Measurements from ENCODE around the gene SAG.
"Not testable (repeated sequence)": the region's sequence is repeated elsewhere in the genome, so short reads cannot be mapped to it uniquely, and the experiment has no call there.

Gene SAG

DNA sequence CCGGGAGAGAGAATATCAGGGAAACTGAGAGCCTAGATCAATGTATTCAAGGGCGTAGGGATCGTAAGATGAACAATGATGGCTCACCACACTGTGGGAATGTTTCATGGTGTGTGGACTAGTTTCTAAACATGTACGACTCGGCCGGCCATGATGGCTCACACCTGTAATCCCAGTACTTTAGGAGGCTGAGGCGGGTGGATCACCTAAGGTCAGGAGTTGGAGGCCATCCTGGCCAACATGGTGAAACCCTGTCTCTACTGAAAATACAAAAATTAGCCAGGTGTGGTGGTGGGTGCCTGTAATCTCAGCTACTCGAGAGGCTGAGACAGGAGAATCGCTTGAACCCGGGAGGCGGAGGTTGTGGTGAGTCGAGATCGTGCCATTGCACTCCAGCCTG is 28.5 kb downstream of the SAG start:
- not testable (repeated sequence) for DNase-seq

DNA sequence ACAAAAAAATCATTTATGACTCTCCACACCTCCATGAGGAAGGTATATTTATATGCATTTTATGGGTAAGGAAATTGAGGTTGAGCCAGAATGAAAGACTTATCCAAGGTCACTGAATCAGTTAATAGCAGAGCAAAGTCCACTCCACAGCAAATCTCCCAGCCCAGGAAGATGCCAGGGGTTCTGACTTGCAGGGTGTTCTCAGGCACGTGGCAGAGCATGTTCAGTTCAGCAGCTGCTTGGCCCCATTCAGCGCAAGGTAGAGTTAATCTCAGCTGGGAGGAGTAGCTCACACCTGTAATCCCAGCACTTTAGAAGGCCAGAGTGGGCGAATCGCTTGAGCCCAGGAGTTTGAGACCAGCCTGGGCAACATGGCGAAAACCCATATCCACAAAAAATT is 28.9 kb downstream of the SAG start:
- DNase-seq: no peak

GRCh38 chr2:233338046-233338445 is 30.4 kb downstream of the SAG start:
- no peak for DNase-seq

- no peak for DNase-seq
Measured at GRCh38 chr2:233338812-233339368, 31.3 kb downstream of the SAG start.

GRCh38 chr2:233339427-233339826 is 31.8 kb downstream of the SAG start:
- DNase-seq: no peak

GRCh38 chr2:233341296-233341695 is 33.7 kb downstream of the SAG start:
- DNase-seq: no peak

DNA sequence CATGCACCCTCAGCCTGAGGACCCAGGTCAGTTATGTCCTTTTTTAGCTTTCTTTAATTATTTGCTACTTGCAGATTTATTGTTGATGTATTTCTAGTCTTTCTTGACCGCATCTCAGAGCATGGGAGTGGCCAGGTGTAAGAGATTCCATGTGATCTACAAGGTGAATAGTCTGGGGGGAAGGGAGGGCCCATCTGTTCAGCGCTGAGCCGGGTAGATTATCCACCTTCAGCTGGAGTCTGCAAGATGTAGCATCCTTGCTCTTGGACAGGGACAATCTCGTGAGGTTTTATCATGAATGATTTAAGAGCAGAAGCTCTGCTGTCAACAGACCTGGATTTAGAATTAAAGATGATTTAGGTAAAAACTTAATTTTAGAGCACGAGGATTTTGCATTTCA is 34.7 kb downstream of the SAG start:
- no peak for DNase-seq

- no peak for DNase-seq
Measured at GRCh38 chr2:233343171-233343705, 35.6 kb downstream of the SAG start.

DNA sequence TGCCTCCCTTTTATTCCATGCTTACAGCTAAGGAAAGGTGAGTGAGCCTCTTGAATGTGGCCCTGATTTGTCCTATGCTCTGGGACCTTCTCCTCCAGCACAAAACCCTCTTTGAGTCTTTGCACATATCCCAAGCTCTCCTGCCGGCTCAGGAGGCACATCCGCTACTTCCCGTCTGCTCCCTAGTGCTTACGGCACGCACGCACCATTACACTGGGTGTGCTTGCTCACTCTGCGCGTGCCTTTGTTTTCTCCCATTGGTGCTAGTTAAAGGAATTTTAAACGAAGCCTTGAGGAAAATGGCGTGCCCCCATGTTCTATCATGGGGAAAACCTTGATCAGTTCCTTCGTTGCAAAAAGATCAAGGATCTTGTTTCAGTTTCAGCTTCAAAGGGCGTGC is 38.8 kb downstream of the SAG start:
- DNase-seq: no peak

DNA sequence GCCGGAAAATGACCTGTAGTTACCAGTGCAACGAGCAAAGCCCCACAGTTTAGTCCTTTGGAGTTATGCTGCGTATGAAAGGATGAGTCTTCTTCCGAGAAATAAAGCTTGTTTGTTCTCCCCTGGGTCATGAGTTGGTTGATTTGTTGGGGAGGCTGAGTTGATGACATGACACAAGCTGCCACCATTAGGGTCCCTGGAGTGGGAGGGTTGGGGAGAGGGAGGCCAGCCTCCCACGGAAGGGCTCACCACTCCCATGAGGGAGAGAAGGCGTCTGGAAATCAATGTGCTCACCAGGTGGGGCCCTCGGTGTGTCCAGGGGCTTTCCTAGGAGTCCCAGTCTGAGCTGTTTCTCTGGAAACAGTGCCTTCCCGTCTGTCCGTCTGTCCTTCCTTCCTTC is 39.3 kb downstream of the SAG start:
- DNase-seq: no peak

DNA sequence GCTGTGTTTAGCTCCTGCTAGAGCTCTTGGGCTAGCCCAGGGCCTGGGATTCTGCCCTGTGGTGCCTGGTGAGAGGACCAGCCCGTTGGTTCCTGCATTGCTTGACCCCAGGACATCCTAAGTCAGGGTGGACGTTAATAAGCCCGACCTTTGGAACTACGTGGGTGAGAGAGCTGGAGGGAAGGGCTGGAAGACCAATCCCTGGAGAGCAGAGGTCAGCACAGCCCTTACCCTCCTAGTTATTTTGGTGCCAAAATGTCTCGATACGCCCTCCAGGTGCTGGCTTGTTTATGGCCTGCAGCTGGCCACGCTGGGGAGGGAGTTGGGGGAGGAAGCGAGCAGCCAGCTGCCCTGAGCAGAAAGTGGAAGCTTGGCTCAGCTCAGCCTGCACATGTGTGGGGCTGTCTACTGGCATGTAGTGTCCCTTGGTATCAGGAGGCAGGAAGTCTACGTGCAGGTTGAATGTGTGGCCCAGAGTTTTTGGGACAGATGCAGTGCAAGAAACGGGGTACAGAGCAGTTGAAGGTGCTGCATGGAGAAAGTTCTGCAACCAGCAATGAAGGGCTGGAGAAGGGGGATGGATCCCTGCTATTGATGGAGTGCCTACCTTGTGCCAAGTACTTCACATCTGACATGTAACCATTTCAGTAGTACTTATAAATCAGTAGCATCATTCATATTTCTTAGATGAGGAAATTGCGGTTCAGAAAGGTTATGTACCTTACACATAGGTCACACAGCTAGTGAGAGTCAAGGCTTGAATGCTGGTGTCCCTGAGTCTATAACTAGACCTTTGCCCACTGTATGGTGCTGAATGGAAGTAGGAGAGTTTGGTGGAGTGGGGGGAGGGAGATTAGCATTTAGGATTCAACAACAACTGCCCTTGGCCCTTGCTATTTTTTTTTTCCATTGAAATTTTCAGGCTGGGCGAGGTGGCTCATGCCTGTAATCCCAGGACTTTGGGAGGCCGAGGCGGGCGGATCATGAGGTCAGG is 41.7 kb downstream of the SAG start:
- DNase-seq: no peak

- DNase-seq: peak; percentile 85
Measured at GRCh38 chr2:233350708-233351107, 43.1 kb downstream of the SAG start.

GRCh38 chr2:233351423-233351822 is 43.8 kb downstream of the SAG start:
- DNase-seq: no peak

- DNase-seq: no peak
Measured at GRCh38 chr2:233352141-233352842, 44.7 kb downstream of the SAG start.

- DNase-seq: no peak
Measured at GRCh38 chr2:233353101-233353768, 45.6 kb downstream of the SAG start.

- peak; percentile 44 for DNase-seq
Measured at GRCh38 chr2:233353769-233354499, 46.3 kb downstream of the SAG start, which contains the start of gene DGKD. Gene DGKD (plus strand): TSS chr2:233354494. CDS start chr2:233354519, 25 bp downstream.

- no peak for DNase-seq
Measured at GRCh38 chr2:233354500-233354924, 46.9 kb downstream of the SAG start.

- DNase-seq: no peak
Measured at GRCh38 chr2:233354971-233355574, 47.5 kb downstream of the SAG start.

GRCh38 chr2:233355916-233356315 is 48.3 kb downstream of the SAG start:
- DNase-seq: no peak

DNA sequence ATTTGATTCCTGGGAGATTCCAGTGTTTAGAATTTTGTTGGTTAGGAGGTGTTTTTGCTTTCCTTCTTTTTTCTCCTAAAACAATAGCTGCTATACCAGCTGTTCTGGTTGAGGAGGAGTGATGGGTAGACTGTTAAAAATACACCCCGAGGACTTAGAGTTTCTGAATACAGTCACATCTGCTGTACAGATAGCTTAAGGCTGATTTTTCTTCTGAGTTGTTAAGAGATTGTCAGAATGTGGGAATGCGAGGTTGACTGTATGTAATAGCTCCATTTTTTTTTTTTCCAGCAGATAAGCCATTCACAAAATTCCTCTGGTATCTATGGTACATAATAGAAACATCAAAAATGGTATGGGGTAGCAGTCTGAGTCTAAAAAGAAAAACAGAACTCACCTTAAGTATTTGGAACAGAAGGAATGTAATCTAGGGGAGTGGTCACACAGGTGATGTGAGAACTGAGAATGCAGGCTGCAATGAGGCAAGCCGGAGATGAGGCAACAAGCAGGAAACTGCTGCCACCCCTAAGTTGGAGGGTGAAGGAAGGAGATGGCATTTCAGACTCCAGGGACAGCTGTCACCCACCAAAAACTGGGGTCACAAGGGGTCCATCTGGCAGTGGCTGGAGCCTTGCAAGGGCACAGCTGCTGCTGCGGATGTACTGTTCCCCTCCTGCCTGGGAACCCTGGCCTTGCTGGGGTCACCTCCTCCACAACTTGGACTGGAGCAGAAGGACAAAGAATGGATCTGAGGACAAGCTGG is 49.1 kb downstream of the SAG start:
- DNase-seq: no peak

DNA sequence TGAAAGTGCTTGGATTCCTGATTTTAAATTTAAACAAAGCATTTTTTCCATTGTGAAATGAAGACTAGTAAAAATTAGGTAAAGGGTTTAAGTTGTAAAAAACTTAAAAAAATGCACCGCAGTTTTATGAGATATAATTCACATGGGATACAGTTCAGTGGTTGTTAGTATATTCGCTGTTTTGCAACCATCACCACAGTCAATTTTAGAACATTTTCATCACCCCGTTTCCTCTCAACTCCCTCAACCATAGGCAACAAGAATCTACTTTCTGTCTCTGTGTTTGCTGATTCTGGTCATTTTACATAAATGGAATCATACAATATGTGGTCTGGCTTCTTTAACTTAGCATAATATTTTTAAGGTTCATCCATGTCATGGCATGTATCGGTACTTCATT is 50.7 kb downstream of the SAG start:
- DNase-seq: no peak
